Measurements from ENCODE around the gene PLD4.
"Not testable (repeated sequence)": the region's sequence is repeated elsewhere in the genome, so short reads cannot be mapped to it uniquely, and the experiment has no call there.

PLD4 gene

GRCh38 chr14:104881369-104881979, 43.2 kb upstream of the PLD4 start:
- intact Hi-C loops (cut with DNase I; ENCODE audit: low total_unique reads) = no loop called here
- TF ChIP-seq CTCF (IDR thresholded peaks at IDR 0.05) = no peak
- Histone ChIP-seq H3K27me3 (no peaks in the 10 kb centered on the region), H3K36me3 (peaks cover 35 to 91% (median 60%) of the 10 kb centered on the region in 3 donors), H3K4me3 (no peak overlapping the region), H3K4me1 (peaks cover 0 to 4% (median 0%) of the 10 kb centered on the region in 4 donors), H3K27ac (no peak overlapping the region), H3K9me3 (no peaks in the 10 kb centered on the region)
- DNase-seq = no peak

- no peak for TF ChIP-seq CTCF (IDR thresholded peaks at IDR 0.05)
- Histone ChIP-seq H3K27ac (no peak overlapping the region), H3K36me3 (peaks cover 45 to 92% (median 69%) of the 10 kb centered on the region in 3 donors), H3K4me3 (no peak overlapping the region), H3K4me1 (peaks cover 0 to 4% (median 0%) of the 10 kb centered on the region in 4 donors), H3K27me3 (no peaks in the 10 kb centered on the region), H3K9me3 (no peaks in the 10 kb centered on the region)
- intact Hi-C loops (cut with DNase I; ENCODE audit: low total_unique reads) = no loop called here
- no peak for DNase-seq
Measured at GRCh38 chr14:104882325-104882973, 42.2 kb upstream of the PLD4 start.

GRCh38 chr14:104882991-104883660, 41.6 kb upstream of the PLD4 start:
- Histone ChIP-seq H3K27ac (no peak overlapping the region), H3K27me3 (no peaks in the 10 kb centered on the region), H3K4me3 (no peak overlapping the region), H3K36me3 (peaks cover 44 to 92% (median 70%) of the 10 kb centered on the region in 3 donors), H3K4me1 (peaks cover 0 to 4% (median 0%) of the 10 kb centered on the region in 4 donors), H3K9me3 (no peaks in the 10 kb centered on the region)
- intact Hi-C loops (cut with DNase I; ENCODE audit: low total_unique reads) = no loop called here
- no peak for TF ChIP-seq CTCF (IDR thresholded peaks at IDR 0.05)
- DNase-seq = no peak

GRCh38 chr14:104883681-104884361, 40.9 kb upstream of the PLD4 start:
- intact Hi-C loops (cut with DNase I; ENCODE audit: low total_unique reads) = no loop called here
- peaks cover 0 to 4% (median 0%) of the 10 kb centered on the region in 4 donors for H3K4me1 ChIP-seq
- H3K27me3 ChIP-seq = no peaks in the 10 kb centered on the region
- TF ChIP-seq CTCF (IDR thresholded peaks at IDR 0.05) = no peak
- H3K4me3 ChIP-seq = no peak overlapping the region
- H3K27ac ChIP-seq = no peak overlapping the region
- H3K36me3 ChIP-seq = peaks cover 37 to 92% (median 69%) of the 10 kb centered on the region in 3 donors
- DNase-seq = no peak
- H3K9me3 ChIP-seq = no peaks in the 10 kb centered on the region

- intact Hi-C loops (cut with DNase I; ENCODE audit: low total_unique reads); H3K27ac ChIP-seq; H3K9me3 ChIP-seq; H3K4me3 ChIP-seq; DNase-seq; H3K27me3 ChIP-seq; H3K4me1 ChIP-seq: not testable (repeated sequence)
- H3K36me3 ChIP-seq = peaks cover 36 to 95% (median 74%) of the 10 kb centered on the region in 3 donors
Measured at GRCh38 chr14:104884381-104884780, 40.3 kb upstream of the PLD4 start.
